GM19438 (cell line): ENCODE data around the gene TMCO4.

Experiments used
- ATAC-seq: cut with Tn5 transposase; IDR thresholded peaks from one replicate; pipeline ENCODE4 v1.9.1; 2021; ENCODE audit warnings: low read depth; ENCODE audit not compliant: unreplicated experiment

Gene TMCO4

DNA sequence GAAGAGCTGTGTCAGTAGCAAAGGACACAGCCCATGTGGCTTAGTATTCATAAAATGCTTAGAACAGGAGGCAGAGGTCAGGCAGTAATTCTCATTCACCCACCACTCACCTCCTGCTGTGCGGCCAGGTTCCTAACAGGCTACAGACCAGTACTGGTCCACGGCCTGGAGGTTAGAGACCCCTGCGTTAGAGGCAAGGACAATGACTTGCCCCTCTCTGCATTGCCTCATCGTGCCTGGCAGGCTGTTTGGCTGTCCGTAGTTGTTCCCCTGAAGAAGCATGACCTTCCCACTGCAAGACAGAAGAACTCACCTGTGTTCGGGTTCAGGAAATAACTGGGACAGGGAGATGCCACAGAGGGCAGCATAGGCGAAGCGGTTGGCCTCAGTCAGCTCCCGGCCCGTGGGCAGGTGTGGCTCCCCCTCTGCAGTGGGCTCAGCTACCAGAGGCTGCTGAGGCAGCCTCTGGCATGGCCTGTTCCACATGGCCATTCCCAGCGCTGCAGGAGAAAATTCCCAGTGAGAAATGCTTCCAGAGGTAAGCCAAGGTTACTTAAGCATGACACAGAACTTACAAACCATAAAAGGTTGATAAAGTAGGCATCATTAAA is 19.3 kb downstream of the TMCO4 start:
- no peak for ATAC-seq

DNA sequence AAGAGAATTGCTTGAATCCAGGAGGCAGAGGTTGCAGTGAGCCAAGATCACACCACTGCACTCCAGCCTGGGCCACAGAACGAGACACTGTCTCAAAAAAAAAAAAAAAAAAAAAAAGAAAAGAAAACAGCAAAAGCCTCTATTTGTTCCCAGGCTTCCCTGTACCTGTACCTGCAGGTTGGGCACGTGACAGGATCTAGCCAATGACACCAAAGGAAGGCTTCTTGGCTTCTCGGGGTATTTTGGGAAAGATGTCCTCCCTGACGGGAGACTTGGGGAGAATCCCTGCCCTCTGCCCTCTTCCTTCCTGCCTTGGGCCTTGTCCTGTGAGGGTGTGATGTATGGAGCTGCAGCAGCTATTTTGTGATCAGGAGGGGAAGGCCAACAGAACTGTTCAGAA is 22.8 kb downstream of the TMCO4 start:
- ATAC-seq, result no peak

DNA sequence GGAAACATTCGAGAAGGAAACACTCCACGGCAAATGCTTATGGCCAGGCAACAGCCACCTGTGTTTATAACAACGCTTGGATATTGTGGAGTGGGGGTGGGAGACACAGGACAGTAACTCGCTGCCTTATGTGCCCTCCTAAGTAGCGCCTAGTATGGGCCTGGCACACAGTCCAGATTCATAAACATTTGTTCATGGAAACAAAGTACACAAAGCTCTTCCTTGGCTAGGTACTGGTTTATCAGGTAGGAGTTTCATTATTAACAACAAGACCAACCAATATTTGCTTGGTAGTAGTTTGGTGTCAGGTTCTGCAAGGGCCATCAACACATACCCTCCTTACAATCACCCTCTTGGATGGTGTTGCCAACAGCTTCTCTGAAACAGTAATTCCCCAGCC is 23.4 kb downstream of the TMCO4 start:
- no peak for ATAC-seq

GRCh38 chr1:19775831-19776230 is 23.9 kb downstream of the TMCO4 start:
- no peak for ATAC-seq

DNA sequence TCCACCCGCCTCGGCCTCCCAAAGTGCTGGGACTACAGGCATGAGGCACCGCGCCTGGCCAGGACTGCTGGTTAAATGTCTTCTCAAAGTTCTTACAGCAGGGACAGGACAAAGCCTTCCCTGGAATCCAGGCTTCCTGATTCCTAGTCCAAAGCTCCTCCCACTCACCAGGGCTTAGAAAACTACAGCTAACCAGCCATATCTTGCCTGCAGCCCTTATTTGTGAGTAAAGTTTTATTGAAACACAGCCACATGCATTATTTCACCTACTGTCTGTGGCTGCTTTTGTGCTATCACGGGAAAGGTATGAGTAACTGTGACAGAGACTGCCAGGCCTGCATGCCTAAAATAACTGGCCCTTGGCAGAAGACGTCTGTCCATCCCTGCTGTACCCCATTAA is 24.4 kb downstream of the TMCO4 start:
- ATAC-seq, result no peak

DNA sequence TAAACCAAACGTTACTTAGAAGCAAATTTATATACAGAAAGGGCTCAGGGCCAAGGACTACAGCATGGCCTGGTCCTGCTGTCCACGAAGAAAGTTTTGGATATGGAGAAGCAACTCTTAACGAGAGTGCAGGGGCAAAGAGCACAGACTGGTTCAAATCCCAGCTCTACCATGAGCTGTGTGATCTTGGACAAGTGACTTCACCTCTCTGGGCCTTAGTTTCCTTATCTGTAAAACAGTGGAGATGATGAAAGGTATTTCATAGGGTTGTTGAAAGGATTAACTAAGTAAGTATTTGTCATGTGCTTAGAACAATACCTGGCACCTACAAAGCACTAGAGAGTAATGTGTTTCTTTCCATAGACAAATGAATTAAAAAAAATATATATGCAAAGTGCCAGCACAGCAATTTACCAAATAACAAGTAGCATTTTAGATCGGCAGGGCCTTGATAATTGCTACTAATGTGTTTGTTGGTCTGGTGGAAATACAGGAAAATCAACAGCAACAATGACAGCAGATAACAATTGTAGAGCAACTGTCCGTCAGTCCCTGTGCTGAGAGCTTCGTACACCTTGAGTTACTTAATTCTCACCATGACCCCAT is 25.4 kb downstream of the TMCO4 start:
- ATAC-seq, result no peak

DNA sequence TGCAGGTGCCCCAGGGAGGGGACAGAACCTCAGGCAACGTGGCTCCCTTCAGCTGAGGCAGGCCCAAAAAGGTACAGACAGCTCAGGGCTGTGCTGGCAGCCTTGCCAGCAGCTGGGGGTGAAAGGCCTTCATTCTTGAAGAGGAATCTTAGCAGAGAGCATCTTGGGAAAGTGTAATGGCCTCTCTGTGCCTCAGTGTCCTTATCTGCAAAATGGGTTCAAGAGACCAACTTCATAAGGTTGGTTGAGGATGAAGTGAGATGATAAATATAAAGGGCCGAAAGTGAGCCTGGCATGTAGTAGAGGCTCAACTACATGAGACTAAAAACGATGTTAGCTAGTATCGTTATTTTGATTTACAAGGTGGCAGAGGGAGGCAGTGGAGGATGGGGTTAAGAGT is 26.2 kb downstream of the TMCO4 start:
- ATAC-seq, result no peak

DNA sequence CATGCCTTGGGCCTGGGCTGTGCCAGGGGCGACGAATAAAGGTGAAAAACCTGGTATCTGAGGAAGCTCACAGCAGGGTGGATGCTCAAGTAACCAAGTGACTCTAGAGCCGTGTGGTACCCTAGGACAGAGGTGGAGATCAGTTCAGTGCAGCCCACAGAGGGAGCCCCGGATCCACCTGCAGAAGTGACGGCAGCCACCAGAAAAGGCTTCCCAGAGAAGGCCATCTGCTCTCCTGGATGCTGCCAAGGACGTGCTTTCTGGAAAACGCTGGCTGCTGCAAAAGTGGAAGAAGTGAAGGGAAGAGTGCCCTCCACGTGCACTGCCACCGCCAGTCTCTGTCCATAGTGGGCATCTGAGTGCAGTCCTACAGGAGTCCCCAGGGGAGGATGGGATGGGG is 27.7 kb downstream of the TMCO4 start:
- no peak for ATAC-seq

DNA sequence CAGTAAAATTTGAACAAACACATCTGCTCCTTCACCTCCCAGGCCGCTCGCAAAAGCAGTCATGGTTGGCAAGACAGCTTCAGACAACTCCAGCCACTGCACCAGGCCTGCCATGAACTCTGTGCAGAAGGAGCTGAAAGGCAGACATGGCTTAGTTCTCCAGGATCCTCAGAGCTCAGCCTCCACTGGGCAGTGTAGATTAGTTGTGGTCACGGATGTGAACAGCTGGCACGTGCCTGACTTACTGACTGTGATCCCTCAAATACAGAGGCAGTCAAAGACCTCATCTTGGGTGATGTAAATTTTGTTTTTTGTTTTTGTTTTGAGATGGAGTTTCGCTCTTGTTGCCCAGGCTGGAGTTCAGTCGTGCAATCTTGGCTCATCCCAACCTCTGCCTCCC is 28.4 kb downstream of the TMCO4 start:
- no peak for ATAC-seq

DNA sequence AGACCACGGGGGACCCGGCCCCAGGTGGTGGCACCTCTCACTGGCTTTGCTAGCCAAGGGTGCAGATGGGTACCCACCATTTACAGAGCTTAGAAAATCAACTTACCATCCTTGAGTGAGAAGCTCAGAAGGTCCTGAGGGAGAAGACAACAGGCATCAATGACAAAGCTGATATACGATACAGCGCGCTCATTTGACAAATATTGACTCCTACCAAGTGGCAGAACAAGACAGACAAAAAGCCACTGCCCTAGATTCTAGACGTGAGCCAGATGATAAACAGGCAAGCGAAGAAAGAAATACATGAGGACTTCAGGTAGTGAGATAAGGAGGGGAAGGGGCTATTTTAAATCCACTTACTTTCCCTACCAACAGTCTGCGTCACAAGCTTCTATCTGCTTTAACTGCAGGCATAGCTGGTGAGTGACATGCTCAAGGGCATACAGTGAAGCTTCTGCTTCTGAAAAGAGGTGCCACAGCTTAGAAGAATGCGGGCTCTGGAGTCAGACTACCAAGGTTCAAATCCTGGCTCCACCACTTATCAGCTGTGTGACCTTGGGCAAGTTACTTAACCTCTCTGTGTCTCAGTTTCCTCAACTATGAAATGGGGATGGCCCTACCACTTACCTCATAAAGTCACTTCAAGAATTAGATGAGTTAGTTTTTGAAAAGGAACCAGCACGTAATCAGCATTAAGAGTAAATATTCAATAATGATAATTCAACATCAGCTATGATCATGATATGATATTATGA is 29.1 kb downstream of the TMCO4 start:
- ATAC-seq, result no peak

- no peak for ATAC-seq
Measured at GRCh38 chr1:19769211-19769932, 30.3 kb downstream of the TMCO4 start.

DNA sequence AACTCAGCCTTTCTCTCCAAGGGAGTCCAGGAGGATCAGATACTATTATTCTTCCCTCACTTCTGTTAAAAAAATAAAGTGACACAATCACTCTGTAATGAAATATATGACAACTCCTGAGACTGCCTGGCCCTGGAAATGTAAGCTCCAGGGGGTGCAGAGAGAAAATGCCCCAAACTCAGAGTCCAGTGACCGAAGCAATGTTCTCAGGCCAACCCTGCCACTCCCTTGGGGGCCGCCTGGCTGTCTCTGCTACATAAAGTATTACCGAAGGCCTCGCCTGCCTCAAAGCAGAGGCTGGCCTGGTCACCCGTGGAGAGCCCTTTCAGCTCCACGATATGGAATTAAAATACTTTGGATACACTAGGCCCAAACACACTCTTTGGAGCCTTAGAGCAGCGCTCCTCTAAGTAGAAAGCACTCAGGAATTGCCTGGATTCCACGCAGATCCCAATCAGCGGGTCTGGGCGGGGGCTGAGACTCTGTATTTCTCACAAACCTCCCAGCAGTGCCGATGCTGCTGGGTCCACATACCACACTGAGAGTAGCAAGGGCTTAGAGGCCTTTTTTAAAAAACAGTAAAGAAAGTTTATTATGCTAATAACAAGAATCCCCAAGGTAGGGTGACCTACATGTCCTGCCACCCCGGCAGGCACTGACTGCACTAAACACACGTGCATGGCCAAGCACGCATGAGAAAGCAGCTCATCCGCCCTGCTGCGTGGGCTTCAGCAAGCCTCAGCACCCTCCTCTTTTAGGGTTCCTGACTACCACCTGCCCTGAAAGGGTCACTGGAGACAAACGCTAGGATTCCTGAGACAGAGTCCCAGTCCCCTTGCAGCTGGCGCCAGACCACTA is 31.1 kb downstream of the TMCO4 start:
- no peak for ATAC-seq

GRCh38 chr1:19765623-19766022 is 34.1 kb downstream of the TMCO4 start:
- ATAC-seq, result no peak

- ATAC-seq, result no peak
Measured at GRCh38 chr1:19764848-19765247, 34.9 kb downstream of the TMCO4 start.

GRCh38 chr1:19762175-19762779 is 37.4 kb downstream of the TMCO4 start:
- no peak for ATAC-seq

- ATAC-seq, result no peak
Measured at GRCh38 chr1:19759740-19760089, 40.0 kb downstream of the TMCO4 start.

DNA sequence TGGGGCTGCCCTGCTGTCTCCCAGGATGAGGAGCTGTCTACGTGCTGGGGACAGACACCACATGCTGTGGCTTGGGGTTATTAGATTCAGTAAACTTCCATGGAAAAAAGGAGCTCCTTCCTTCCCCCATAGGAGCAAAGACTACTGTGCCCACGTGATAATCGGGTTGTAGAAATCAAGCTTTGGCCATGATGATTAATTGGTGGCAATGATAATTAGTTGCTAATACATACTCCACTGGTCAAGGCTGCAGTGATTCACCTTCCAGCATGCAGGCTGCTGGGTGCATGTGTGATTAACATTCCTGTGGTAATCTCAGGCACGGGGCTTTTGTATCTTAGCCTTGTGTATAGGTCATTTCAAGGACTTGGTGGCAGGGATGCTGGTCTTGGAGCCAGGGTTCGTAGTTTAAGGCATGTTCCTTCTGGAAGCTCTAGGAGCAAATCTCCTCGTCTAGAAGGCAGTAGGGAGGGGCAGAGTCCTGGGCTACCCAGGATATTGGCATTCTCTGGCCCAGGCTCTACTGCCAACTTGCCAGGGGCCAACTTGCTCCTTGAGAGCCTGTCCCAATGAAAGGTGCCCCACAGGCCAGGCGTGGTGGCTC is 41.4 kb downstream of the TMCO4 start:
- no peak for ATAC-seq

GRCh38 chr1:19757641-19758040 is 42.1 kb downstream of the TMCO4 start:
- ATAC-seq, result no peak

- ATAC-seq, result no peak
Measured at GRCh38 chr1:19756480-19756879, 43.2 kb downstream of the TMCO4 start.

- no peak for ATAC-seq
Measured at GRCh38 chr1:19754482-19754881, 45.2 kb downstream of the TMCO4 start.
